Measurements from ENCODE around the gene GRM4. TPM values are rescaled to one million over a fixed set of nuclear protein-coding genes. Genes with fewer than 3 reads are reported as not detected.

The GRM4 gene
- total RNA-seq, 1 donor from 2014 or later, result 1.2 TPM

DNA sequence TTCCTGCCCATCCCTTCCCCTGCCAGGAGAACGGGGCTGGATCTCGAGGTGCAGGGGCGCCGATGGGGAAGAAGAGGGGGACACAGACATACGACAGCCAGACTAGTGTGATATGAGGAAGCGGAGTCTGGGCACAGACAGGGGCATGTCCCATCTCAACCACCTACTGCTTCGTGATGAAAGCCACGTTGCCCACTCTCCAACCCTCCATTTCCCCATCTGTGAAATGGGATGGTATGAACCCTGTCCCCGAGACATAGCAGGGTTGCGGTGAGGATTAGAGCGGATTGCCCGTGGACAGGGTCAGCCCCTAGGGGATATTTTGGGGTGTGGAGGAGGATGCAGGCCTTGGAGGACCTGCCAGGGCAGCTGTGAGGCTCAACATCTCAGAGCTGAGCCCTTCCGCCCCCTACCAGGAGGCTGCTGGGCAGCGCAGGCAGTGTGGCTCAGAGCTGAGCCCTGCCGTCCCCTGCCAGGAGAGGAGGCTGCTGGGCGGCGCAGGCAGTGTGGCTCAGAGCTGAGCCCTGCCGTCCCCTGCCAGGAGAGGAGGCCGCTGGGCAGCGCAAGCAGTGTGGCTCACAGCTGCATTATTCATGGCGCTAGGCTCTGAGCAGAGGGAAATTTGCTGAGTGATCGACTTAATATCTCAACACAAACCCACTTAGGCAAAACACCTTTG is 71.7 kb downstream of the GRM4 start:
- no peaks in the 10 kb centered on the region for H3K27me3 Mint-ChIP-seq (ENCODE audit: insufficient read depth, low read depth)
- H3K4me3 ChIP-seq, result no peak overlapping the region
- no peak overlapping the region for H3K27ac Mint-ChIP-seq
- no peaks in the 10 kb centered on the region for H3K9me3 ChIP-seq (ENCODE audit: low read depth)
- no peak overlapping the region for H3K4me3 Mint-ChIP-seq
- TF ChIP-seq, protein P1, sequence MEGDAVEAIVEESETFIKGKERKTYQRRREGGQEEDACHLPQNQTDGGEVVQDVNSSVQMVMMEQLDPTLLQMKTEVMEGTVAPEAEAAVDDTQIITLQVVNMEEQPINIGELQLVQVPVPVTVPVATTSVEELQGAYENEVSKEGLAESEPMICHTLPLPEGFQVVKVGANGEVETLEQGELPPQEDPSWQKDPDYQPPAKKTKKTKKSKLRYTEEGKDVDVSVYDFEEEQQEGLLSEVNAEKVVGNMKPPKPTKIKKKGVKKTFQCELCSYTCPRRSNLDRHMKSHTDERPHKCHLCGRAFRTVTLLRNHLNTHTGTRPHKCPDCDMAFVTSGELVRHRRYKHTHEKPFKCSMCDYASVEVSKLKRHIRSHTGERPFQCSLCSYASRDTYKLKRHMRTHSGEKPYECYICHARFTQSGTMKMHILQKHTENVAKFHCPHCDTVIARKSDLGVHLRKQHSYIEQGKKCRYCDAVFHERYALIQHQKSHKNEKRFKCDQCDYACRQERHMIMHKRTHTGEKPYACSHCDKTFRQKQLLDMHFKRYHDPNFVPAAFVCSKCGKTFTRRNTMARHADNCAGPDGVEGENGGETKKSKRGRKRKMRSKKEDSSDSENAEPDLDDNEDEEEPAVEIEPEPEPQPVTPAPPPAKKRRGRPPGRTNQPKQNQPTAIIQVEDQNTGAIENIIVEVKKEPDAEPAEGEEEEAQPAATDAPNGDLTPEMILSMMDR (IDR thresholded peaks at IDR 0.05), result peak; percentile 34
- no peak for TF ChIP-seq EZH2phosphoT487 (IDR thresholded peaks at IDR 0.05)
- peaks cover 15% of the 10 kb centered on the region for H3K4me1 ChIP-seq
- H3F3A ChIP-seq (ENCODE audit: low read depth), result peaks cover 47% of the 10 kb centered on the region
- no peak overlapping the region for H2AFZ ChIP-seq (replicated peaks)
- H3K4me1 Mint-ChIP-seq, result peaks cover 8% of the 10 kb centered on the region
- no peaks in the 10 kb centered on the region for H3K36me3 ChIP-seq
- H4K20me1 ChIP-seq (ENCODE audit: low read depth), result no peaks in the 10 kb centered on the region
- no peaks in the 10 kb centered on the region for H3K9me3 Mint-ChIP-seq
- H3K9ac ChIP-seq, result no peak overlapping the region
- H3K79me2 ChIP-seq (ENCODE audit: low read depth), result no peaks in the 10 kb centered on the region
- no peaks in the 10 kb centered on the region for H3K36me3 Mint-ChIP-seq
- H3K27me3 ChIP-seq, result no peaks in the 10 kb centered on the region
- H3K27ac ChIP-seq, result no peak overlapping the region
- peak; percentile 63 for DNase-seq (ENCODE audit: low spot score)
- H3K4me2 ChIP-seq, result no peak overlapping the region

DNA sequence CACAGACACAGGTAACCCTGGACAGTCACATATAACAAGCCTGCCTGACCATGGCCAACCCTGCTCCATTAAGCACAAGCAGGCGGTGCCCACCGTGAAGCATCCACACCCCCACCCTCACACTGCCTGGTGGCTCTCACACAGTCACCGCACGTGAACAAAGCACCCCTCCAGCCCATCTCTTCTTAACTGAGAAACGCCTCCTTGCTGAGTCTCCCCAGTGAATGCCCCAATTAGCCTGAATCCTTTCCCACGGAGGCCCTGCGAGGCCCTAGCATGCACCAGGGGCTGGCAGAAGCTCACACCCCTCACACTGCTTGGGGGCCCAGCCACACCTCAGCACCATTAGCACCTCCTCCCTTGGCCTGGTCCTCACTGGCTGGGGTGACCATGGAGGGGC is 72.3 kb downstream of the GRM4 start:
- Histone ChIP-seq H3K4me2 (no peak overlapping the region), H3K27ac (no peak overlapping the region), H3K9me3 (ENCODE audit: low read depth) (no peaks in the 10 kb centered on the region), H3K9ac (no peak overlapping the region), H3K79me2 (ENCODE audit: low read depth) (no peaks in the 10 kb centered on the region), H3K4me3 (no peak overlapping the region), H3K4me1 (peaks cover 20% of the 10 kb centered on the region), H3K36me3 (no peaks in the 10 kb centered on the region), H4K20me1 (ENCODE audit: low read depth) (no peaks in the 10 kb centered on the region), H2AFZ (replicated peaks) (no peak overlapping the region), H3F3A (ENCODE audit: low read depth) (peaks cover 47% of the 10 kb centered on the region), H3K27me3 (no peaks in the 10 kb centered on the region)
- H3K27ac Mint-ChIP-seq, result no peak overlapping the region
- no peaks in the 10 kb centered on the region for H3K9me3 Mint-ChIP-seq
- no peaks in the 10 kb centered on the region for H3K27me3 Mint-ChIP-seq (ENCODE audit: insufficient read depth, low read depth)
- peak; percentile 60 for DNase-seq (ENCODE audit: low spot score)
- H3K4me3 Mint-ChIP-seq, result no peak overlapping the region
- no peaks in the 10 kb centered on the region for H3K36me3 Mint-ChIP-seq
- H3K4me1 Mint-ChIP-seq, result peaks cover 5% of the 10 kb centered on the region
- no peak for TF ChIP-seq EZH2 (IDR thresholded peaks at IDR 0.05)
- TF ChIP-seq, protein P1 (IDR thresholded peaks at IDR 0.05), result no peak
- TF ChIP-seq EZH2phosphoT487 (IDR thresholded peaks at IDR 0.05), result no peak

DNA sequence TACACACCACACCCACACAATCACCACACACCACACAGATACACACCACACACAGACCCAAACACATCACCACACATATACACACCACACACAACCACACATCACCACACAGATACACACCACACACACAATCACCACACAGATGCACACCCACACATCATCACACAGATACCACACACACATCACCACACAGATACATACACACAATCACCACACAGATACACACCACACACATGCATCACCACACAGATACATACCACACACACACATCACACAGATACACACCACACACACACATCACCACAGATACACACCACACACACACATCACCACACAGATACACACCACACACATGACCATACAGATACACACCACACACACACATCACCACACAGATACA is 73.2 kb downstream of the GRM4 start:
- H3K27ac Mint-ChIP-seq, result no peak overlapping the region
- no peak overlapping the region for H3K9ac ChIP-seq

More for the DNA sequence above, 73.2 kb downstream of the GRM4 start:
- H3K27me3 Mint-ChIP-seq (ENCODE audit: insufficient read depth, low read depth), result no peaks in the 10 kb centered on the region
- H3K27me3 ChIP-seq, result no peaks in the 10 kb centered on the region
- DNase-seq (ENCODE audit: low spot score), result no peak
- TF ChIP-seq EZH2 (IDR thresholded peaks at IDR 0.05) (no peak), EZH2phosphoT487 (IDR thresholded peaks at IDR 0.05) (no peak)
- TF ChIP-seq, protein P1 (IDR thresholded peaks at IDR 0.05), result no peak
- no peak overlapping the region for H3K27ac ChIP-seq
- H3K4me1 Mint-ChIP-seq, result peaks cover 5% of the 10 kb centered on the region
- H2AFZ ChIP-seq (replicated peaks), result no peak overlapping the region
- H3K4me3 ChIP-seq, result no peak overlapping the region
- peaks cover 21% of the 10 kb centered on the region for H3K4me1 ChIP-seq
- no peaks in the 10 kb centered on the region for H4K20me1 ChIP-seq (ENCODE audit: low read depth)
- H3F3A ChIP-seq (ENCODE audit: low read depth), result peaks cover 49% of the 10 kb centered on the region
- no peaks in the 10 kb centered on the region for H3K79me2 ChIP-seq (ENCODE audit: low read depth)
- H3K4me3 Mint-ChIP-seq, result no peak overlapping the region
- H3K9me3 ChIP-seq (ENCODE audit: low read depth), result no peaks in the 10 kb centered on the region
- no peaks in the 10 kb centered on the region for H3K36me3 Mint-ChIP-seq
- no peaks in the 10 kb centered on the region for H3K9me3 Mint-ChIP-seq
- H3K4me2 ChIP-seq, result no peak overlapping the region
- H3K36me3 ChIP-seq, result no peaks in the 10 kb centered on the region
